Measurements from ENCODE around the gene PAX5. TPM values are rescaled to one million over a fixed set of nuclear protein-coding genes. Genes with fewer than 3 reads are reported as not detected.

PAX5 gene
- total RNA-seq, 1 experiment from 2014 or later = not detected

DNA sequence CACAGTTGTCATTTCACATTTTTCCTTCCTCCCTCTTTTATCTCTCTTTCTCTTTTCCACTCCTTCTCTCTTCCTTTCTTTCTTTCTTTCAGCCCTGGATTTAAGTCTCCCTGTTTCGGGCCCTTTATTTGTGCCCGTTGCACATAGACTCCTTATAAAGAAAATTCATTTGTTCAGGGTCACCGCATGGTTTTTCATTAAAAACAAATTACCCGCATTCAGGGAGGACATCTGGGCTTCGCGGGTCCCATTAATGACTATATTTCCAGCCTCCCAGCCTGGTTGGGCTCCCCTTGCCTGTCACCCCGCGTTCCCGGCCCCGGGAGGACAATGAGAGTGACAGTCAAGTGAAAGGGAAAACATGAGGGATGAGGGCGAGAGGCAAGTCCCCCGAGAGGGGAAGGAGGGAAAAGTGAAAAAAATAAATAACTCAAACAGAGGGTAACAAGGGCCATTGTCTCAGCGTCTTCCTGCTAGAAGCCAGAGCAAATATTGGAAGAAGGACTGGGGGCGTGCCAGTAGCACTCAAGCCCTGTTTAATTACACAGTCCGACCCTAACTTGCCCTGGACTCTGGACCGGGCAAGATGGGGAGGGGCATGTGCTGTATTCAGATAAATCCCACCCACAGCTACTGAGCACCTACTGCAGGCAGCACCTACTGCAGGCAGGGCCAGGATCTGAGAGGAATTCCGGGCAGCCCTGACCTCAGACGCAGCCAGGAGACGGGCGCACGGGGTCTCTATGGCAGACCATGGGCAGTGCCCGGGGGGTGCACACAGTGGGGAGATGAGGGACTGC, 166.2 kb downstream of the PAX5 start:
- no peak overlapping the region for H3K4me2 ChIP-seq
- H3K4me1 ChIP-seq (replicated peaks; ENCODE audit: insufficient read depth) = no peaks in the 10 kb centered on the region
- no peaks in the 10 kb centered on the region for H4K20me1 ChIP-seq (ENCODE audit: insufficient read depth)
- POLR2A ChIA-PET (ENCODE audit: unreplicated experiment) = no interaction called here
- no peaks in the 10 kb centered on the region for H3K9me3 ChIP-seq (ENCODE audit: insufficient read depth, low read depth)
- no peaks in the 10 kb centered on the region for H3K79me2 ChIP-seq (ENCODE audit: low read depth)
- no peaks in the 10 kb centered on the region for H3F3A ChIP-seq (ENCODE audit: insufficient read depth, low read depth)
- no peak for DNase-seq
- no TSS peak for BruUV-seq (replicated peaks)
- H3K27ac ChIP-seq = no peak overlapping the region
- CTCF ChIA-PET = interaction anchor here (0.7 kb wide), 1 partner anchor 139 kb away, joined by 3 read pairs; no protein-coding TSS in a partner anchor
- intact Hi-C loops (cut with micrococcal nuclease; ENCODE audit: unreplicated experiment) = no loop called here
- peaks cover 29% of the 10 kb centered on the region for H3K27me3 ChIP-seq (ENCODE audit: insufficient read depth, low read depth)
- H3K4me3 ChIP-seq = no peak overlapping the region
- H3K36me3 ChIP-seq (ENCODE audit: low read depth) = no peaks in the 10 kb centered on the region
- no peak for TF ChIP-seq EZH2 (IDR thresholded peaks at IDR 0.05; ENCODE audit: low read depth)
- no peaks in the 10 kb centered on the region for H3K9me2 ChIP-seq (ENCODE audit: insufficient read depth)
- no peak overlapping the region for H2AFZ ChIP-seq

DNA sequence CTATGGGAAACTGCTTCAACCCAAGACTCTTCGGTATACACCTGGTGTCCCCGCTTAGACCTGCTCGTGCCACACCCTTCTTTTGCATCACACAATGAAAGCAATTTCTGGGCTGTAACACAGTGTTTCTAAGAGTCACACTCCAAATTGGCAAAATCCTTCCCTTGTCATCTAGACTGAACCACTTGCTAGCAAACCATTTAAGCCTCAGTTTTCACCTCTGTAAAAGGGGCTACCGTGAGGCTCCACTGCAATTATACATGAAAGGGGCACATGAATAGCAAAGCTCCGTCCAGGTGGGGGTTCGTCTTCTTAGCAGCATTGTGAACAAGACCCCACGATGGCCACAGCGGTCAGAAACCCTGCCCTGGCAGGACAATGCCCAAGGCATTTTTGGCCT, 166.8 kb downstream of the PAX5 start:
- H2AFZ ChIP-seq = no peak overlapping the region
- POLR2A ChIA-PET (ENCODE audit: unreplicated experiment) = no interaction called here
- no peak overlapping the region for H3K27ac ChIP-seq
- H3K27me3 ChIP-seq (ENCODE audit: insufficient read depth, low read depth) = peaks cover 29% of the 10 kb centered on the region
- no peaks in the 10 kb centered on the region for H4K20me1 ChIP-seq (ENCODE audit: insufficient read depth)
- no peaks in the 10 kb centered on the region for H3K9me2 ChIP-seq (ENCODE audit: insufficient read depth)
- H3K36me3 ChIP-seq (ENCODE audit: low read depth) = no peaks in the 10 kb centered on the region
- no peak for TF ChIP-seq EZH2 (IDR thresholded peaks at IDR 0.05; ENCODE audit: low read depth)
- TF ChIP-seq, protein P1, sequence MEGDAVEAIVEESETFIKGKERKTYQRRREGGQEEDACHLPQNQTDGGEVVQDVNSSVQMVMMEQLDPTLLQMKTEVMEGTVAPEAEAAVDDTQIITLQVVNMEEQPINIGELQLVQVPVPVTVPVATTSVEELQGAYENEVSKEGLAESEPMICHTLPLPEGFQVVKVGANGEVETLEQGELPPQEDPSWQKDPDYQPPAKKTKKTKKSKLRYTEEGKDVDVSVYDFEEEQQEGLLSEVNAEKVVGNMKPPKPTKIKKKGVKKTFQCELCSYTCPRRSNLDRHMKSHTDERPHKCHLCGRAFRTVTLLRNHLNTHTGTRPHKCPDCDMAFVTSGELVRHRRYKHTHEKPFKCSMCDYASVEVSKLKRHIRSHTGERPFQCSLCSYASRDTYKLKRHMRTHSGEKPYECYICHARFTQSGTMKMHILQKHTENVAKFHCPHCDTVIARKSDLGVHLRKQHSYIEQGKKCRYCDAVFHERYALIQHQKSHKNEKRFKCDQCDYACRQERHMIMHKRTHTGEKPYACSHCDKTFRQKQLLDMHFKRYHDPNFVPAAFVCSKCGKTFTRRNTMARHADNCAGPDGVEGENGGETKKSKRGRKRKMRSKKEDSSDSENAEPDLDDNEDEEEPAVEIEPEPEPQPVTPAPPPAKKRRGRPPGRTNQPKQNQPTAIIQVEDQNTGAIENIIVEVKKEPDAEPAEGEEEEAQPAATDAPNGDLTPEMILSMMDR (conservative IDR thresholded peaks at IDR 0.05) = no peak
- intact Hi-C loops (cut with micrococcal nuclease; ENCODE audit: unreplicated experiment) = no loop called here
- CTCF ChIA-PET = interaction anchor here (0.7 kb wide), 1 partner anchor 138 kb away, joined by 3 read pairs; no protein-coding TSS in a partner anchor
- no TSS peak for BruUV-seq (replicated peaks)
- H3K79me2 ChIP-seq (ENCODE audit: low read depth) = no peaks in the 10 kb centered on the region
- no peak overlapping the region for H3K4me2 ChIP-seq
- no peak overlapping the region for H3K4me3 ChIP-seq
- DNase-seq = no peak
- H3K4me1 ChIP-seq (replicated peaks; ENCODE audit: insufficient read depth) = no peaks in the 10 kb centered on the region
- H3F3A ChIP-seq (ENCODE audit: insufficient read depth, low read depth) = no peaks in the 10 kb centered on the region
- no peaks in the 10 kb centered on the region for H3K9me3 ChIP-seq (ENCODE audit: insufficient read depth, low read depth)

DNA sequence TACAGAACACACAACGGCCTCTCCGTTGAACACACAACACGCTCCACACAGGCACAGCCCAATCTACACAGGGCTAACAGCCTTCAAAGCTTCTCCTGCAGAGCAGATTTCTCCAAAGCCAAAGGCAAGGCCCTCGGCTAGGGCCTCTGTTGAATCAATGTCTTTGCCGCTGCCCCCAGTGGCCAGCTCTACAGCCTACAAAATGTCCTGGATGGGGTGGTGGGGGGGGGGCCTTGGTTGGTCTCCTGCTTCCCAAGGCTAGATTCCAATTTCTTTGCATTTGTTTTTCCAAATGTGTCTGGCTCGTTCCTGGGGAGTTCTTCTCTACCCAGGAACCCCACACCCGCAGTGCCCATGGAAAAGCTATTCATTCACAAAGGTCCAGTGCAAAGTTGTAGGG, 167.2 kb downstream of the PAX5 start:
- Histone ChIP-seq H3K4me1 (replicated peaks; ENCODE audit: insufficient read depth) (no peaks in the 10 kb centered on the region), H3K27me3 (ENCODE audit: insufficient read depth, low read depth) (peaks cover 29% of the 10 kb centered on the region), H4K20me1 (ENCODE audit: insufficient read depth) (no peaks in the 10 kb centered on the region), H3K9me2 (ENCODE audit: insufficient read depth) (no peaks in the 10 kb centered on the region), H3K36me3 (ENCODE audit: low read depth) (no peaks in the 10 kb centered on the region), H2AFZ (no peak overlapping the region), H3K4me2 (no peak overlapping the region), H3K79me2 (ENCODE audit: low read depth) (no peaks in the 10 kb centered on the region), H3K9me3 (ENCODE audit: insufficient read depth, low read depth) (no peaks in the 10 kb centered on the region), H3F3A (ENCODE audit: insufficient read depth, low read depth) (no peaks in the 10 kb centered on the region), H3K4me3 (no peak overlapping the region), H3K27ac (no peak overlapping the region)
- intact Hi-C loops (cut with micrococcal nuclease; ENCODE audit: unreplicated experiment) = no loop called here
- BruUV-seq (replicated peaks) = no TSS peak
- CTCF ChIA-PET = no interaction called here
- no peak for DNase-seq
- no peak for TF ChIP-seq EZH2 (IDR thresholded peaks at IDR 0.05; ENCODE audit: low read depth)
- TF ChIP-seq, protein P1 (conservative IDR thresholded peaks at IDR 0.05) = no peak
- POLR2A ChIA-PET (ENCODE audit: unreplicated experiment) = no interaction called here
